Spleen (tissue), 11 donors: ENCODE results near the gene ATAD3B. TPM values are rescaled to one million over a fixed set of nuclear protein-coding genes. Genes with fewer than 3 reads are reported as not detected.
A peak's percentile ranks its signal among the peaks of the same experiment; 100 is the strongest.
"Not testable (repeated sequence)": the region's sequence is repeated elsewhere in the genome, so short reads cannot be mapped to it uniquely, and the experiment has no call there.

ENCODE experiments used
- DNase-seq: peaks from one replicate; pipeline ENCODE4 v3.0.0-alpha.2; 2020
- H3K27ac ChIP-seq, 8 donors: fragments of 200-600 bp; sonication (generic) in 7 of 8; 1 replicate in 4 of 8; 2 replicates in 4 of 8; pipeline versions ENCODE4 v1.5.0 to v1.8.0; 2016 to 2021; ENCODE audit warnings: inconsistent platforms in 4 of 8, mild to moderate bottlenecking in 4 of 8, moderate library complexity in 1 of 8
- H3K27me3 ChIP-seq, 7 donors: fragments of 200-600 bp; sonication (generic) in 6 of 7; replicated peaks in 1 of 7; 1 replicate in 4 of 7; 2 replicates in 3 of 7; pipeline versions ENCODE4 v1.5.0 to v1.8.0; 2016 to 2021; ENCODE audit warnings: inconsistent platforms in 3 of 7, mild to moderate bottlenecking in 1 of 7
- H3K36me3 ChIP-seq, 6 donors: fragments of 200-600 bp; sonication (generic) in 5 of 6; 1 replicate in 4 of 6; 2 replicates in 2 of 6; pipeline versions ENCODE4 v1.5.0 to v1.8.0; 2016 to 2021; ENCODE audit warnings: inconsistent platforms in 2 of 6
- H3K4me1 ChIP-seq, 6 donors: fragments of 200-600 bp; sonication (generic) in 5 of 6; 1 replicate in 3 of 6; 2 replicates in 3 of 6; pipeline versions ENCODE4 v1.5.0 to v1.8.0; 2016 to 2021; ENCODE audit warnings: inconsistent platforms in 3 of 6
- H3K4me3 ChIP-seq, 8 donors: fragments of 200-600 bp; sonication (generic) in 7 of 8; 1 replicate in 4 of 8; 2 replicates in 4 of 8; pipeline versions ENCODE4 v1.5.0 to v1.8.0; 2016 to 2021; ENCODE audit warnings: inconsistent platforms in 4 of 8, mild to moderate bottlenecking in 4 of 8, moderate library complexity in 2 of 8
- H3K9me3 ChIP-seq, 8 donors: fragments of 200-600 bp; sonication (generic) in 7 of 8; 1 replicate in 4 of 8; 2 replicates in 4 of 8; pipeline versions ENCODE4 v1.5.0 to v1.8.0; 2016 to 2021; ENCODE audit warnings: inconsistent platforms in 4 of 8
- CTCF ChIP-seq, 11 experiments: fragments of 200-600 bp in 7 of 11; fragments of 450-650 bp in 4 of 11; sonication (generic) in 4 of 11; IDR thresholded peaks in 8 of 11; conservative IDR thresholded peaks in 3 of 11; 1 replicate in 7 of 11; 2 replicates in 4 of 11; pipeline versions ENCODE4 v1.4.0 to v1.8.0; 2016 to 2021; ENCODE audit warnings: antibody characterized with exemption in 11 of 11, inconsistent platforms in 4 of 11, mild to moderate bottlenecking in 1 of 11
- POLR2A ChIP-seq, 3 donors: fragments of 450-650 bp; IDR thresholded peaks; one replicate each; pipeline ENCODE4 v1.5.1; 2017; ENCODE audit warnings: antibody characterized with exemption in 3 of 3, mild to moderate bottlenecking in 1 of 3
- POLR2AphosphoS5 ChIP-seq, 3 donors: sonication (generic); formaldehyde crosslinking; IDR thresholded peaks; one replicate each; pipeline ENCODE4 v1.5.1; 2017; ENCODE audit warnings: antibody characterized with exemption in 3 of 3
- WGBS, 5 donors: extraction: QIAGEN DNeasy Blood & Tissue Kit in 3 of 5; methylation state at CpG; one replicate each; pipeline versions ENCODE4 v1.1.5 to v1.1.7; 2013 to 2018; 5-methylcytosine and 5-hydroxymethylcytosine counted together
- intact Hi-C: fragments of 100-400 bp; cut with DNase I; formaldehyde crosslinking; loops from one replicate; pipeline ENCODE4 v1.15.0; 2023; ENCODE audit warnings: low total_unique reads
- polyA plus RNA-seq, 3 donors: library from polyadenylated mRNA; stranded (reverse); fragments of 200-250 nt; gene quantifications; one replicate each; pipeline ENCODE4 v1.2.1, GENCODE V29; 2013
- total RNA-seq, 7 donors: library from RNA; depleted of rRNA in 3 of 7; stranded (reverse); fragments of >200 nt in 3 of 7; fragmentation: NEBNext Ultra II Directional in 4 of 7; extraction: Animal tissue kit (Norgen Biotek cat#: 25700) in 4 of 7; gene quantifications; one replicate each; pipeline versions ENCODE4 v1.1.0 to v1.2.1, GENCODE V29; 2016 to 2021
- donor health status: healthy with polysubstance abuse.
- donor health status: DM: no; HTN: no; CAD: no; lungs with moderate emphysema.
- donor health status: DM: no; HTN: no; CAD: no.
- donor health status: Bipolar disorder and iron deficiency.
- donor health status: healthy.
- donor health status: DM: no; HTN: no; CAD: no.
- donor health status: DM: yes; HTN: yes; CAD: no.

ATAD3B gene
- total and polyA plus RNA-seq, 10 donors, result 11.5 to 62.3 (median 26.3) TPM

GRCh38 chr1:1491601-1492000, 20.0 kb downstream of the ATAD3B start:
- Histone ChIP-seq H3K4me3 (no peak overlapping the region), H3K9me3 (peaks cover 0 to 32% (median 28%) of the 10 kb centered on the region in 8 donors), H3K27me3 (no peaks in the 10 kb centered on the region), H3K27ac (no peak overlapping the region), H3K4me1 (no peaks in the 10 kb centered on the region), H3K36me3 (peaks cover 0 to 99% (median 81%) of the 10 kb centered on the region in 6 donors)
- TF ChIP-seq CTCF (IDR thresholded peaks at IDR 0.05 in 8 of 11, conservative IDR thresholded peaks at IDR 0.05 in 3 of 11), result no peak
- TF ChIP-seq POLR2AphosphoS5 (IDR thresholded peaks at IDR 0.05), result no peak
- no peak for TF ChIP-seq POLR2A (IDR thresholded peaks at IDR 0.05)
- intact Hi-C loops, result no loop called here
- no peak for DNase-seq
- WGBS, 5 donors, result 96 to 98% (median 97%) methylated on average over 10 of the region's 10 CpGs

DNA sequence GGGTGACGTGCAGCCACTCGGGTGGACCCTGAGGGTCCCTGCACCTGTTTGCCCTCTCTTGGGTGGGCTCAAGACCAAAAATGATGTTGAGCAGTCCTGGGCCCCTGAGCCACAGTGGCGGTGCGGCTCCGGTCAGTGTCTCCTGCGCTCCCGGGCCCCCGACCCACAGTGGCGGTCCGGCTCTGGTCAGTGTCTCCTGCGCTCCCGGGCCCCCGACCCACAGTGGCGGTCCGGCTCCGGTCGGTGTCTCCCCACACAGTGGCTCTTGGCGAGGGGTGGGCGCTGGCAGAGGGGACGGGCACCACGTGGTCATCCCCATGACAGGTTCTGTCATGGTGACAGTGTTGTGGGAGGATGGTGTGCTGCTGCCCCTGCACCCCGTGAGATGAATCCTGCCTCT, 22.7 kb downstream of the ATAD3B start:
- intact Hi-C loops, H3K4me1 ChIP-seq, H3K4me3 ChIP-seq, H3K27ac ChIP-seq, DNase-seq, H3K27me3 ChIP-seq: not testable (repeated sequence)
- Histone ChIP-seq H3K9me3 (peaks cover 0 to 32% (median 28%) of the 10 kb centered on the region in 8 donors), H3K36me3 (peaks cover 0 to 72% (median 60%) of the 10 kb centered on the region in 6 donors)
- 91 to 100% (median 97%) methylated on average over 3 to 22 of the region's 22 CpGs for WGBS, 5 donors

DNA sequence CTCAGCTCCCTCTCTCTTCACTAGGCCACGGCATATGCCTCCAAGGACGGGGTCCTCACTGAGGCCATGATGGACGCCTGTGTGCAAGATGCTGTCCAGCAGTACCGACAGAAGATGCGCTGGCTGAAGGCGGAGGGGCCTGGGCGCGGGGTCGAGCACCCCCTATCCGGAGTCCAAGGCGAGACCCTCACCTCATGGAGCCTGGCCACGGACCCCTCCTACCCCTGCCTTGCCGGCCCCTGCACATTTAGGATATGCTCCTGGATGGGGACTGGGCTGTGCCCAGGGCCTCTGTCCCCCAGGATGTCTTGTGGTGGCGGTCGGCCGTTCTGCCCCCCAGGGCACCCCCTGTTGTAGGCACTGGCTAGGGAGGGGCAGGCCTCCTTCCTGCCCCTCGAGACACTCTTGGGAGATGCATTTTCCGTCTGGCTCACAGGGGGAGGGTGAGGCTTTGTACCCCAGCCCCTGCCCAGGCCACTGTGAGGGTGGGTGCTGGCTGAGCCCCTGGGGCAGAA, 24.0 kb downstream of the ATAD3B start:
- 90 to 97% (median 93%) methylated on average over 13 to 18 of the region's 18 CpGs for WGBS, 5 donors
- not testable (repeated sequence) for H3K4me1 ChIP-seq

DNA sequence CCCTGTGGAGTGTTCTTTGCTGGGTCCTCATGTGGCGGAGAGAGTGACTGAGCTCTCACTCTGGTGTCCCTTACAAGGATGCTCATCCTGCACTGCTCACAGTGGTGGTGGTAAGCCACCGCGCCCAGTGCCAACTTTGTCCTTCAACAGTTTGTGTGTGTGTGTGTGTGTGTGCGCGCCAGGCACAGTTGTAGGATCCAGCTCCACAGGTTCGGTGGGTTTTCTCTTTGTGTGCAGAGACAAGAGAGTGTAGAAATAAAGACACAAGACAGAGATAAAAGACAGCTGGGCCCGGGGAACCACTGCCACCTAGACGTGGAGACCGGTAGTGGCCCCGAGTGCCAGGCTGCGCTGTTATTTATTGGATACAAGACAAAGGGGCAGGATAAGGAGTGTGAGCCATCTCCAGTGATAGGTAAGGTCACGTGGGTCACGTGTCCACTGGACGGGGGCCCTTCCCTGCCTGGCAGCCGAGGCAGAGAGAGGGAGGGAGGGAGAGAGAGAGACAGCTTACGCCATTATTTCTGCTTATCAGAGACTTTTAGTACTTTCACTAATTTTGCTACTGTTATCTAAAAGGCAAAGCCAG, 33.3 kb downstream of the ATAD3B start:
- TF ChIP-seq POLR2AphosphoS5 (IDR thresholded peaks at IDR 0.05) (peak in 1 of 3 donors; percentile 36), CTCF (IDR thresholded peaks at IDR 0.05 in 8 of 11, conservative IDR thresholded peaks at IDR 0.05 in 3 of 11) (peak; percentile 50 to 80 (median 69))
- H3K4me3 ChIP-seq, result peak overlapping the region in 5 of 8 donors; percentile 2 to 57 (median 17)
- peak overlapping the region in 7 of 8 donors; percentile 53 to 87 (median 78) for H3K27ac ChIP-seq
- DNase-seq, result peak; percentile 88
- WGBS, 5 donors, result 37 to 44% (median 40%) methylated on average over 16 of the region's 16 CpGs
- intact Hi-C loops, H3K36me3 ChIP-seq, H3K27me3 ChIP-seq, H3K9me3 ChIP-seq: not testable (repeated sequence)
- peaks cover 0 to 16% (median 9%) of the 10 kb centered on the region in 6 donors for H3K4me1 ChIP-seq

More for the DNA sequence above, 24.0 kb downstream of the ATAD3B start:
- H3K36me3 ChIP-seq, result peaks cover 0 to 59% (median 48%) of the 10 kb centered on the region in 6 donors
- H3K27ac ChIP-seq, H3K4me3 ChIP-seq, DNase-seq, intact Hi-C loops, H3K27me3 ChIP-seq: not testable (repeated sequence)
- H3K9me3 ChIP-seq, result peaks cover 0 to 32% (median 28%) of the 10 kb centered on the region in 8 donors

DNA sequence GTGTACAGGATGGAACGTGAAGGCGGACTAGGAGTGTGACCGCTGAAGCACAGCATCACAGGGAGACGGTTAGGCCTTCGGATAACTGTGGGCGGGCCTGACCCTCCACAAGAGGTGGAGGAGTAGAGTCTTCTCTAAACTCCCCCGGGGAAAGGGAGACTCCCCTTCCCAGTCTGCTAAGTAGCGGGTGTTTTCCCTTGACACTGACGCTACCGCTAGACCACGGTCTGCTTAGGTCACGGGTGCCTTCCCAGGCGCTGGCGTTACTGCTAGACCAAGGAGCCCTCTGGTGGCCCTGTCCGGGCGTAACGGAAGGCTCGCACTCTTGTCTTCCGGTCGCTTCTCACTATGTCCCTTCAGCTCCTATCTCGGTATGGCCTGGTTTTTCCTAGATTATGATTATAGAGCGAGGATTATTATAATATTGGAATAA, 33.8 kb downstream of the ATAD3B start:
- whole genome bisulfite sequencing, 5 donors, result 9 to 25% (median 15%) methylated on average over 8 to 17 of the region's 22 CpGs
- H3K9me3 ChIP-seq, DNase-seq, intact Hi-C loops, H3K27me3 ChIP-seq, H3K36me3 ChIP-seq: not testable (repeated sequence)
- Histone ChIP-seq H3K27ac (peak overlapping the region in 7 of 8 donors; percentile 53 to 87 (median 78)), H3K4me3 (peak overlapping the region in 5 of 8 donors; percentile 2 to 57 (median 17)), H3K4me1 (peaks cover 0 to 18% (median 9%) of the 10 kb centered on the region in 6 donors)
- TF ChIP-seq POLR2AphosphoS5 (IDR thresholded peaks at IDR 0.05), result peak in 1 of 3 donors; percentile 41
- peak in 6 of 11 experiments; percentile 6 to 50 (median 43) for TF ChIP-seq CTCF (IDR thresholded peaks at IDR 0.05 in 8 of 11, conservative IDR thresholded peaks at IDR 0.05 in 3 of 11)

GRCh38 chr1:1505801-1506200, 34.2 kb downstream of the ATAD3B start:
- H3K27me3 ChIP-seq, H3K36me3 ChIP-seq, intact Hi-C loops, DNase-seq, H3K9me3 ChIP-seq, H3K4me3 ChIP-seq: not testable (repeated sequence)
- WGBS, 5 donors, result 85 to 89% (median 87%) methylated on average over 5 of the region's 5 CpGs
- H3K27ac ChIP-seq, result peak overlapping the region in 7 of 8 donors; percentile 53 to 87 (median 78)
- peaks cover under 1 to 22% (median 10%) of the 10 kb centered on the region in 6 donors for H3K4me1 ChIP-seq
